H9 (cell line): ENCODE results near the gene PPL. TPM values are rescaled to one million over a fixed set of nuclear protein-coding genes. Genes with fewer than 3 reads are reported as not detected.
A peak's percentile ranks its signal among the peaks of the same experiment; 100 is the strongest.
"Not testable (repeated sequence)": the region's sequence is repeated elsewhere in the genome, so short reads cannot be mapped to it uniquely, and the experiment has no call there.

Experiments used
- DNase-seq: peaks from one replicate; pipeline ENCODE4 v3.0.0-alpha.2; 2017
- H2AFZ ChIP-seq: one replicate; pipeline ENCODE4 v1.6.1; 2013; ENCODE audit warnings: mild to moderate bottlenecking, low read length, control low read depth, moderate library complexity
- H2AK5ac ChIP-seq: 2 replicates; pipeline ENCODE4 v1.6.1; 2013; ENCODE audit warnings: low read length, control low read depth, mixed read lengths; ENCODE audit not compliant: insufficient read length
- H2BK120ac ChIP-seq: one replicate; pipeline ENCODE4 v1.6.1; 2013; ENCODE audit warnings: low read depth, mild to moderate bottlenecking, low read length, control low read depth, inconsistent platforms; ENCODE audit not compliant: poor library complexity, severe bottlenecking
- H2BK12ac ChIP-seq: 2 replicates; pipeline ENCODE4 v1.6.1; 2013; ENCODE audit warnings: low read length, control low read depth, mixed read lengths, low read depth; ENCODE audit not compliant: insufficient read length
- H2BK15ac ChIP-seq: 2 replicates; pipeline ENCODE4 v1.6.1; 2013; ENCODE audit warnings: low read depth, low read length, control low read depth
- H2BK20ac ChIP-seq: one replicate; pipeline ENCODE4 v1.6.1; 2013; ENCODE audit warnings: low read depth, mild to moderate bottlenecking, low read length, control low read depth, inconsistent platforms; ENCODE audit not compliant: poor library complexity, severe bottlenecking
- H2BK5ac ChIP-seq: 2 replicates; pipeline ENCODE4 v1.6.1; 2013; ENCODE audit warnings: low read length, control low read depth, mixed read lengths; ENCODE audit not compliant: insufficient read length
- H3K14ac ChIP-seq: 2 replicates; pipeline ENCODE4 v1.6.1; 2013; ENCODE audit warnings: low read length, control low read depth; ENCODE audit not compliant: insufficient read depth
- H3K18ac ChIP-seq: 2 replicates; pipeline ENCODE4 v1.6.1; 2013; ENCODE audit warnings: low read depth, mild to moderate bottlenecking, mixed read lengths, low read length, control low read depth; ENCODE audit not compliant: insufficient read length
- H3K23ac ChIP-seq: 2 replicates; pipeline ENCODE4 v1.6.1; 2013; ENCODE audit warnings: low read length, control low read depth, mixed read lengths, low read depth; ENCODE audit not compliant: insufficient read length
- H3K23me2 ChIP-seq: 2 replicates; pipeline ENCODE4 v1.6.1; 2013; ENCODE audit warnings: low read depth, mild to moderate bottlenecking, mixed read lengths, low read length, control low read depth; ENCODE audit not compliant: insufficient read length, poor library complexity, severe bottlenecking
- H3K27ac ChIP-seq: 2 replicates; pipeline ENCODE4 v1.5.1; 2013; ENCODE audit warnings: low read length, control low read depth, mixed read lengths, low read depth; ENCODE audit not compliant: insufficient read length
- H3K27me3 ChIP-seq: 2 replicates; pipeline ENCODE4 v1.6.1; 2013; ENCODE audit warnings: low read length, control low read depth, inconsistent platforms; ENCODE audit not compliant: insufficient read depth
- H3K4ac ChIP-seq: 2 replicates; pipeline ENCODE4 v1.6.1; 2013; ENCODE audit warnings: low read depth, mild to moderate bottlenecking, control low read depth, inconsistent platforms, low read length, moderate library complexity
- H3K4me1 ChIP-seq: 2 replicates; pipeline ENCODE4 v1.6.1; 2013; ENCODE audit warnings: low read length, control low read depth, inconsistent platforms; ENCODE audit not compliant: insufficient read depth
- H3K4me2 ChIP-seq: 2 replicates; pipeline ENCODE4 v1.6.1; 2013; ENCODE audit warnings: low read length, control low read depth, mixed read lengths; ENCODE audit not compliant: insufficient read length, insufficient read depth
- H3K56ac ChIP-seq: 2 replicates; pipeline ENCODE4 v1.6.1; 2013; ENCODE audit warnings: low read depth, mild to moderate bottlenecking, mixed read lengths, low read length, control low read depth; ENCODE audit not compliant: insufficient read length
- H3K79me1 ChIP-seq: 2 replicates; pipeline ENCODE4 v1.6.1; 2013; ENCODE audit warnings: low read depth, mild to moderate bottlenecking, moderate library complexity, low read length, control low read depth, inconsistent platforms; ENCODE audit not compliant: insufficient read depth, poor library complexity, severe bottlenecking
- H3K79me2 ChIP-seq: 2 replicates; pipeline ENCODE4 v1.6.1; 2013; ENCODE audit warnings: low read length, control low read depth, inconsistent platforms; ENCODE audit not compliant: insufficient read depth
- H3K9ac ChIP-seq: 2 replicates; pipeline ENCODE4 v1.6.1; 2013; ENCODE audit warnings: low read length, control low read depth, mixed read lengths; ENCODE audit not compliant: insufficient read length; ENCODE audit errors: extremely low read depth
- H3K9me3 ChIP-seq: one replicate; pipeline ENCODE4 v1.6.1; 2013; ENCODE audit warnings: low read depth, low read length, inconsistent platforms; ENCODE audit not compliant: control insufficient read depth
- H3T11ph ChIP-seq: one replicate; pipeline ENCODE4 v1.6.1; 2013; ENCODE audit warnings: mild to moderate bottlenecking, low read length, control low read depth, inconsistent platforms
- H4K20me1 ChIP-seq: one replicate; pipeline ENCODE4 v1.6.1; 2013; ENCODE audit not compliant: control insufficient read depth, insufficient read length, insufficient read depth
- H4K5ac ChIP-seq: 2 replicates; pipeline ENCODE4 v1.6.1; 2013; ENCODE audit warnings: low read depth, mild to moderate bottlenecking, mixed read lengths, low read length, control low read depth; ENCODE audit not compliant: insufficient read length
- H4K8ac ChIP-seq: replicated peaks from 2 replicates; pipeline ENCODE4 v1.6.1; 2013; ENCODE audit warnings: low read length, control low read depth, mixed read lengths, low read depth; ENCODE audit not compliant: insufficient read length
- H4K91ac ChIP-seq: 2 replicates; pipeline ENCODE4 v1.6.1; 2013; ENCODE audit warnings: low read depth, mild to moderate bottlenecking, moderate library complexity, mixed read lengths, low read length, control low read depth; ENCODE audit not compliant: insufficient read length
- H3K27ac Mint-ChIP-seq, 3 experiments: 2 replicates in 2 of 3; 3 replicates in 1 of 3; pipeline ENCODE4 v1.8.0; 2020 to 2021; ENCODE audit warnings: mixed read lengths in 3 of 3, mild to moderate bottlenecking in 1 of 3, moderate library complexity in 1 of 3
- H3K27me3 Mint-ChIP-seq: 2 replicates; pipeline ENCODE4 v1.8.0; 2021; ENCODE audit warnings: low read depth, mild to moderate bottlenecking, moderate library complexity, mixed read lengths
- H3K36me3 Mint-ChIP-seq, 3 experiments: 2 replicates in 2 of 3; 3 replicates in 1 of 3; pipeline ENCODE4 v1.8.0; 2020 to 2021; ENCODE audit warnings: low read depth in 3 of 3, mixed read lengths in 3 of 3; ENCODE audit not compliant: insufficient read depth in 1 of 3
- H3K4me1 Mint-ChIP-seq, 2 experiments: 2 replicates each; pipeline ENCODE4 v1.8.0; 2020; ENCODE audit warnings: mixed read lengths in 2 of 2
- H3K4me3 Mint-ChIP-seq, 2 experiments: 2 replicates in 1 of 2; 3 replicates in 1 of 2; pipeline ENCODE4 v1.8.0; 2020 to 2021; ENCODE audit warnings: mild to moderate bottlenecking in 2 of 2, mixed read lengths in 2 of 2, moderate library complexity in 1 of 2
- H3K9me3 Mint-ChIP-seq, 2 experiments: 2 replicates in 1 of 2; 3 replicates in 1 of 2; pipeline ENCODE4 v1.8.0; 2020; ENCODE audit warnings: mild to moderate bottlenecking in 2 of 2, mixed read lengths in 2 of 2, moderate library complexity in 1 of 2
- WGBS: extraction: QIAGEN DNeasy Blood & Tissue Kit; methylation state at CpG from one replicate; pipeline ENCODE4 v1.1.7; 2013; ENCODE audit warnings: missing lambda C conversion rate, low lambda C conversion rate, mixed read lengths; ENCODE audit not compliant: insufficient read length; ENCODE audit errors: extremely low coverage; 5-methylcytosine and 5-hydroxymethylcytosine counted together
- total RNA-seq: library from RNA; stranded (reverse); gene quantifications from 2 replicates; pipeline ENCODE4 v1.2.1, GENCODE V29; 2021
- TF ChIP-seq, protein P1 (sequence below): fragments of 200-600 bp; sonication (generic); conservative IDR thresholded peaks from 3 replicates; pipeline ENCODE4 v1.8.0; 2021; ENCODE audit warnings: antibody characterized with exemption, mild to moderate bottlenecking

The PPL gene
- total RNA-seq, 1 experiment from 2014 or later, result 29.2 TPM

DNA sequence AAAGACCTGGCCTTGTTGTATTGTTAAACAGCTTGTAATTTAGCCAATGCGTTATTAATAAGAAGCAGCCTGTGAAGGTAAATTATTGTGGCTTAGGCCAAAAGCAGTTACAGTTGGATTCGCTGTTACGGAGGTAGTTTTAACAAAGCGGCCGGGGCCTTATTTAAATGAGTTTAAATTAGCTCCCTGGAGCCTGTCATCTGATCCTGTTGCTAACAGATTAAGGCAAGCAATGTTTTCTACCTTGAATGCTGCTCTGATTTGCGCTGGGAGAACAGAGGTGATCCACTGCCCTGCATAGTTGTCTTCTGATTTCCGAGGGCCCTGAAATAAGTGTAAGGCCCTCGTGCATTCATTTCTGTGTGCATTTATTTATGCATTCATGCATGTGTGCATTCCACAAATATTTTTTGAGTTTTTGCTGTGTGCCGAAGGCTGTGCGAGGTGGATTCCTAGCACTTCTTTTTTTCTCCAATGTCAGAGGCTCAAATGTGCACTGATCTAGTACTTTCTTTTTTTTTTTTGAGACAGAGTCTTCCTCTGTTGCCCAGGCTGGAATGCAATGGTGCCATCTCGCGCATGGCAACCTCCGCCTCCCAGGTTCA is 32.0 kb upstream of the PPL start:
- H3K4me3 Mint-ChIP-seq, result peak overlapping the region; percentile 22 to 64; a peak in 4 of 5 replicates

DNA sequence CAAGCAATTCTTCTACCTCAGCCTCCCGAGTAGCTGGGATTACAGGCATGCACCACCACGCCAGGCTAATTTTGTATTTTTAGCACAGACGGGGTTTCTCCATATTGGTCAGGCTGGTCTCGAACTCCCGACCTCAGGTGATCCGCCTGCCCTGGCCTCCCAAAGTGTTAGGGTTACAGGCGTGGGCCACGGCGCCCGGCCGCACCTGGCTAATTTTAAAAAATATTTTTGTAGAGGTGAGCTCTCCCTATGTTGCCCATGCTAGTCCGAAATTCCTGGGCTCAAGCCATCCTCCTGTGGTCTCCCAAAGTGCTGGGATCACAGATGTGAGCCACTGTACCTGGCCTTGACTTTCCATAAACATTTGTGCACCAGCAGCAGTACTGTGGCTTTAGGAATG is 31.3 kb upstream of the PPL start:
- Mint-ChIP-seq H3K4me1 (peaks cover 23 to 30% of the 10 kb centered on the region in 2 experiments), H3K27ac (peak overlapping the region; percentile 30 to 96 (median 90); a peak in 6 of 7 replicates), H3K4me3 (peak overlapping the region in 1 of 2 experiments; percentile 53; a peak in 2 of 5 replicates)
- H3K4ac ChIP-seq, H2AK5ac ChIP-seq, H3K56ac ChIP-seq, H3K23ac ChIP-seq, H3T11ph ChIP-seq, H4K91ac ChIP-seq, H3K79me1 ChIP-seq, H3K79me2 ChIP-seq, H3K14ac ChIP-seq, H3K27me3 Mint-ChIP-seq, H3K18ac ChIP-seq, H2BK15ac ChIP-seq, H3K9me3 ChIP-seq, H3K27me3 ChIP-seq, H4K5ac ChIP-seq, H2BK120ac ChIP-seq, H4K8ac ChIP-seq, H3K23me2 ChIP-seq, H4K20me1 ChIP-seq, H2BK20ac ChIP-seq, DNase-seq, H3K9ac ChIP-seq, H2AFZ ChIP-seq, H3K36me3 Mint-ChIP-seq, H2BK5ac ChIP-seq, H3K9me3 Mint-ChIP-seq: not testable (repeated sequence)
- no CpG with 5 or more reads among the region's 12 CpGs for WGBS
- Histone ChIP-seq H3K4me2 (peak overlapping the region; percentile 61), H3K27ac (peak overlapping the region; percentile 63), H2BK12ac (peak overlapping the region; percentile 7), H3K4me1 (peaks cover 12% of the 10 kb centered on the region; the same call in 1 of the 2 replicates)

More for the DNA sequence above, 32.0 kb upstream of the PPL start:
- no peak overlapping the region for H2BK12ac ChIP-seq
- no peak overlapping the region for H3K4ac ChIP-seq
- no peaks in the 10 kb centered on the region for H3K9me3 ChIP-seq
- H3K79me2 ChIP-seq, result no peaks in the 10 kb centered on the region
- no peak overlapping the region for H3T11ph ChIP-seq
- DNase-seq, result no peak
- H2BK5ac ChIP-seq, result no peak overlapping the region
- H3K4me2 ChIP-seq, result peak overlapping the region; percentile 61
- no peaks in the 10 kb centered on the region for H3K23me2 ChIP-seq
- no peak overlapping the region for H3K56ac ChIP-seq
- no peaks in the 10 kb centered on the region for H3K27me3 ChIP-seq
- peak overlapping the region; percentile 63 for H3K27ac ChIP-seq
- H3K4me1 Mint-ChIP-seq, result peaks cover 23 to 32% of the 10 kb centered on the region in 2 experiments
- no peaks in the 10 kb centered on the region for H3K79me1 ChIP-seq
- H3K36me3 Mint-ChIP-seq, result no peaks in the 10 kb centered on the region; a peak in 1 of 7 replicates
- H2AFZ ChIP-seq, result peak overlapping the region; percentile 97
- no peaks in the 10 kb centered on the region for H4K20me1 ChIP-seq
- no peak overlapping the region for H3K14ac ChIP-seq
- peaks cover 12% of the 10 kb centered on the region; the same call in 1 of the 2 replicates for H3K4me1 ChIP-seq
- H4K91ac ChIP-seq, result no peak overlapping the region
- WGBS, result no CpG with 5 or more reads among the region's 13 CpGs
- H2BK120ac ChIP-seq, result no peak overlapping the region
- H3K27ac Mint-ChIP-seq, result peak overlapping the region; percentile 77 to 96 (median 91)
- TF ChIP-seq, protein P1, sequence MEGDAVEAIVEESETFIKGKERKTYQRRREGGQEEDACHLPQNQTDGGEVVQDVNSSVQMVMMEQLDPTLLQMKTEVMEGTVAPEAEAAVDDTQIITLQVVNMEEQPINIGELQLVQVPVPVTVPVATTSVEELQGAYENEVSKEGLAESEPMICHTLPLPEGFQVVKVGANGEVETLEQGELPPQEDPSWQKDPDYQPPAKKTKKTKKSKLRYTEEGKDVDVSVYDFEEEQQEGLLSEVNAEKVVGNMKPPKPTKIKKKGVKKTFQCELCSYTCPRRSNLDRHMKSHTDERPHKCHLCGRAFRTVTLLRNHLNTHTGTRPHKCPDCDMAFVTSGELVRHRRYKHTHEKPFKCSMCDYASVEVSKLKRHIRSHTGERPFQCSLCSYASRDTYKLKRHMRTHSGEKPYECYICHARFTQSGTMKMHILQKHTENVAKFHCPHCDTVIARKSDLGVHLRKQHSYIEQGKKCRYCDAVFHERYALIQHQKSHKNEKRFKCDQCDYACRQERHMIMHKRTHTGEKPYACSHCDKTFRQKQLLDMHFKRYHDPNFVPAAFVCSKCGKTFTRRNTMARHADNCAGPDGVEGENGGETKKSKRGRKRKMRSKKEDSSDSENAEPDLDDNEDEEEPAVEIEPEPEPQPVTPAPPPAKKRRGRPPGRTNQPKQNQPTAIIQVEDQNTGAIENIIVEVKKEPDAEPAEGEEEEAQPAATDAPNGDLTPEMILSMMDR, result no peak
- no peaks in the 10 kb centered on the region for H3K27me3 Mint-ChIP-seq
- H2AK5ac ChIP-seq, result no peak overlapping the region
- H2BK15ac ChIP-seq, result no peak overlapping the region
- peaks cover 0 to 3% of the 10 kb centered on the region in 2 experiments; a peak in 1 of 5 replicates for H3K9me3 Mint-ChIP-seq
- no peak overlapping the region for H2BK20ac ChIP-seq
- H3K23ac ChIP-seq, result no peak overlapping the region
- H3K18ac ChIP-seq, result no peak overlapping the region
- no peak overlapping the region for H4K8ac ChIP-seq
- peak overlapping the region; percentile 43 for H3K9ac ChIP-seq
- no peak overlapping the region for H4K5ac ChIP-seq
